NCI-H1417 (cell line): ENCODE measurements around the gene GZMM.

Source experiments
- DNase-seq, 3 experiments: peaks; one replicate each; lab custom pipeline; 2025; lab: John Stamatoyannopoulos, UW

GZMM gene

GRCh38 chr19:597406-598315 lies 53.8 kb downstream of the GZMM start:
- no peak for DNase-seq
